Stimulated activated naive B cell treated with anti-CD40 and anti-IgM and Interleukin-4, amounts not matched to agents 10 μg/mL and 1 μg/mL and 100 μg/mL, for 72 hours (primary cell): ENCODE results near the gene GPRIN3.

Experiments used
- ATAC-seq, 2 donors: fragments of 150-1000 bp; cut with Tn5 transposase; replicated peaks; 2 replicates each; pipeline ENCODE4 v1.10.0; 2021; ENCODE audit warnings: moderate library complexity in 1 of 2
- DNase-seq: peaks from one replicate; pipeline ENCODE4 v3.0.0; 2021
- H3K27ac Mint-ChIP-seq: one replicate; pipeline ENCODE4 v1.8.0; 2022; ENCODE audit warnings: mild to moderate bottlenecking, mixed read lengths
- H3K27me3 Mint-ChIP-seq, 2 donors: one replicate each; pipeline ENCODE4 v1.8.0; 2022; ENCODE audit warnings: mixed read lengths in 2 of 2
- H3K36me3 Mint-ChIP-seq, 2 donors: one replicate each; pipeline ENCODE4 v1.8.0; 2022; ENCODE audit warnings: mixed read lengths in 2 of 2, mild to moderate bottlenecking in 1 of 2
- H3K4me1 Mint-ChIP-seq, 2 donors: one replicate each; pipeline ENCODE4 v1.8.0; 2022; ENCODE audit warnings: mixed read lengths in 2 of 2, mild to moderate bottlenecking in 1 of 2
- H3K4me3 Mint-ChIP-seq, 2 donors: one replicate each; pipeline ENCODE4 v1.8.0; 2022; ENCODE audit warnings: mild to moderate bottlenecking in 2 of 2, mixed read lengths in 2 of 2, moderate library complexity in 1 of 2
- H3K9me3 Mint-ChIP-seq, 2 donors: one replicate each; pipeline ENCODE4 v1.8.0; 2022; ENCODE audit warnings: mixed read lengths in 2 of 2, mild to moderate bottlenecking in 1 of 2

The GPRIN3 gene

DNA sequence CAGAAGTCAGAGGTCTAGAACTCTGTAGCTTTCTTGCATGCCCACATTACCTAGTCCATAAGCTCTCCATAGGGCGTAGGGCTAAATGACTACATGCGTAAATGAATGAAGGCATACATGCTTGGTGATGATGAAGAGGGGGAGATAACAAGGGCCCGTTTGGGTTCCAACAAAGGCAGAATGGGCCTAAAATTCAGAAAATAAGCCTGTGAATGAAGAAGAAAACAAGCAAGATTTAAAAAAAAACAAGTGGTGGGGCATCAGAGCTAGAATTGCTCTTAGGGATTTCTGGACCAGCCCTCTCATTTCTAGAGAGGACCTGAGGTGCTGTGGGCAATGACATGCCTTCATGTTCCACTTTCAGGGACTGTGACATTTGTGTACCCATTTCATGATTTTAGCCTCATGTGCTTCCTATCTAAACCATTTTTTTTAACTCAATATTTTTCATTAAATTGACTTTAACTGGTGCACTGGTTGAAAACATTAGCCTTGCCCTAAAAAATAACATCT is 12.1 kb downstream of the GPRIN3 start:
- no peak overlapping the region for H3K4me3 Mint-ChIP-seq
- H3K9me3 Mint-ChIP-seq, result peaks cover 1 to 3% of the 10 kb centered on the region in 2 donors
- ATAC-seq (peak in 1 of 2 donors; percentile 22), DNase-seq (no peak)
- peaks cover 29 to 51% of the 10 kb centered on the region in 2 donors for H3K4me1 Mint-ChIP-seq
- H3K36me3 Mint-ChIP-seq, result peaks cover 0 to 1% of the 10 kb centered on the region in 2 donors
- peaks cover 12 to 19% of the 10 kb centered on the region in 2 donors for H3K27me3 Mint-ChIP-seq
- no peak overlapping the region for H3K27ac Mint-ChIP-seq

DNA sequence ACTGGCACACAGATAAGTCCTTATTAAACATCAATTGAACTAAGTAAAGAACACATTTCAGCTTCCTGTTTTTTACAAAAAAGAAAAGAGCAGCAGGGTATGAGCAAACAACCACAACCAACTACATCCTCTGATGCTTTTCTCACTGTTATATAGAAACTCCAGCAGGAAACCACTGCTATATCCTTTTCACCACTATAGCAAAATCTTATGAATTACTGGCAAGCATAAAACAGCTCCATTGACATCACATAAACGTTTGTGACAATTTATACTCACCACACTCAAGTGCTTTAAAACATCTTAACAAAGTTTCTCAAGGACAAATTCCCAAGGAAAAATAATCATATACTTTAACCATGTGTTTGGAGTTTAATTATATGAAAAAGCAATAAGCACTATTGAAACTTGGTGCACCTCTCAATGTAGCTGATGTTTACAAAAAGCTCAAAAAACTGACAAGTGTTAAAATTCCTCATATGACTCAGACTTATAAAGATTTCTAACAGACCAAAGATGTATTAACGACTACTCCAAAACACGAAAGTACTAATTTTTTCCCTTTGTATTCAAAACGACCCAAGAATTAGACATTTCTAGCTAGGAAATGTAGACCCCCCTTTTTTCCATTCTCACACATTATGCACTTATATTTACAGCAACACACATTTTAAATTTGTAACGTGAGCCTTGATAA is 12.9 kb downstream of the GPRIN3 start:
- H3K4me1 Mint-ChIP-seq, result peaks cover 31 to 57% of the 10 kb centered on the region in 2 donors
- ATAC-seq (peak; percentile 81 to 86), DNase-seq (no peak)
- H3K27ac Mint-ChIP-seq, result no peak overlapping the region
- peaks cover 19 to 26% of the 10 kb centered on the region in 2 donors for H3K27me3 Mint-ChIP-seq
- peaks cover 0 to 1% of the 10 kb centered on the region in 2 donors for H3K36me3 Mint-ChIP-seq
- H3K9me3 Mint-ChIP-seq, result peaks cover 1 to 3% of the 10 kb centered on the region in 2 donors
- H3K4me3 Mint-ChIP-seq, result no peak overlapping the region

DNA sequence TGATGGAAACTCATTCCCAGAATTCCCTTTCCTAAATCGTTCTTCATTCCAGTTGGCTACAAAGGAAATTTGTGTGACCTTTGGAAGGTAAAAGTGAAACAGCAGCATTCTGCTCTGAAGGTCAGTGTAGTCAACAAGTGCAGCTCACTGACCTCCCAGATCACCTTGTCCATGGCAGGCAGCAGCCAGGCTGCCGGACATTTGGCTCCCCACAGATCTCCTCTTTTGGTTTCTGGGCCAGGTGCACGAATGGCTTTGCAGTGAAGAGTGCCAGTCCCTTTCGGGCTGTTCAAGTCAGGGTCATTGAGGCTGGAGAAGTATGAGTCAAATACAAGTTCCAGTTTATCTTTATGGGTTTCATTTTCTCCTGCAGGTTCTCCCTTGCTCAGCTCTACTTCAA is 14.3 kb downstream of the GPRIN3 start:
- Mint-ChIP-seq H3K36me3 (peaks cover 0 to 1% of the 10 kb centered on the region in 2 donors), H3K27ac (no peak overlapping the region), H3K4me3 (no peak overlapping the region), H3K9me3 (peaks cover 1 to 3% of the 10 kb centered on the region in 2 donors), H3K4me1 (peaks cover 32 to 57% of the 10 kb centered on the region in 2 donors), H3K27me3 (peaks cover 30 to 34% of the 10 kb centered on the region in 2 donors)
- no peak for ATAC-seq
- DNase-seq, result no peak

DNA sequence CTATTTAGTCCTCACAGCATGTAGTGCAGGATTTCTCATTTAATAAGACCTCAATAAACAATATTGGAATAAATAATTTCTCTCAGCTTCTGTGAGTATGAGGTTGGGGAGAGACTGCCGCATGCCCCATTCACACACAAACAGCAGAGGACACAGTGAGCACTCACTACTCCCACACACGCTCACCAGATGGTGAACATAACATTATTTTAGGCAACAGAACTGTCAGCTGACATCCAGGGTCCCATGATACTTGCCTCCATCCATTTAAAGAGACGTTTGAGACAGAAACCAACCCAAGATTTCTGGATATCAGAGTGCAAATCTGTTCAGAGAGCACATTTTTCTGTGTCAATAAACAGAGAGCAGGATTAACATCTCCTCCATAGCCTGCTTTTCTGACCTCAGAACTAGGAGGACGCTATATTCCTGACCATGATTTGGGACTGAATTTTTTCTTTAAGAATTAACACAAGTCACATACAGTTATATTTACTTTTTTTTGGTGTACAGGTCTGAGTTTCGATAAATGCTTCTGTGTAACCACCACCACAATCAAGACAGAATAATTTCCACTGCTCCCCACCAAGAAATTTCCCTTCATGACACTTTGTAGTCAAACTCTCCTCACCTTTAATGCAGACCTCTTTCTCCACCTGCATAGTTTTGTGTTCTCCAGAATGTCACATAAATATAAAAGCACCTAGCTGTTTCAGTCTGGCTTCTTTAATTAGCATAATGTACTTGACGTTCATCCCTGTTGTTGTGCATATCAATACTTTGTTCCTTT is 16.7 kb downstream of the GPRIN3 start:
- Mint-ChIP-seq H3K36me3 (peaks cover 0 to 1% of the 10 kb centered on the region in 2 donors), H3K27me3 (peaks cover 29 to 36% of the 10 kb centered on the region in 2 donors), H3K4me3 (no peak overlapping the region), H3K9me3 (peaks cover 1 to 3% of the 10 kb centered on the region in 2 donors), H3K27ac (no peak overlapping the region), H3K4me1 (peaks cover 24 to 50% of the 10 kb centered on the region in 2 donors)
- DNase-seq, result no peak
- peak in 1 of 2 donors; percentile 28 for ATAC-seq

DNA sequence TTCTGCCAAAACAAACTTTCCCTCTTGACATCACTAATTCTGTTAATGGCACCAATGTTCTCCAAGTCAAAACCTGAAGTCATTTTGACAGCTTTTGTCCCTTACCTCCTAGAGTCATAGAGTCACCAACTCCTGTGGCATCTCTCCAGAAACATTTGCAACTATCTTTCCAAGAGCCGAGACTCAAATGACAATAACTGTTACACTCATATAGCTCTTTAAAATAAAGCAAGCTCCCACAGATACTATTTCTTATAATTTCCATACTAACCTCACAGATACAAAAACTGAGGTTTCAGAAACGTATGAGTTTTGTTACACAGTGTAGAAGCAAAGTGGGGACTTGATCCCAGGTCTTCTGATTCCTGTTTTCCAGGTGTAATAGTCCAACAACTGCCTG is 18.3 kb downstream of the GPRIN3 start:
- DNase-seq (no peak), ATAC-seq (no peak)
- Mint-ChIP-seq H3K4me3 (no peak overlapping the region), H3K27ac (no peak overlapping the region), H3K36me3 (peaks cover 0 to 1% of the 10 kb centered on the region in 2 donors), H3K27me3 (peaks cover 29 to 36% of the 10 kb centered on the region in 2 donors), H3K4me1 (peaks cover 20 to 50% of the 10 kb centered on the region in 2 donors), H3K9me3 (peaks cover 1 to 3% of the 10 kb centered on the region in 2 donors)

DNA sequence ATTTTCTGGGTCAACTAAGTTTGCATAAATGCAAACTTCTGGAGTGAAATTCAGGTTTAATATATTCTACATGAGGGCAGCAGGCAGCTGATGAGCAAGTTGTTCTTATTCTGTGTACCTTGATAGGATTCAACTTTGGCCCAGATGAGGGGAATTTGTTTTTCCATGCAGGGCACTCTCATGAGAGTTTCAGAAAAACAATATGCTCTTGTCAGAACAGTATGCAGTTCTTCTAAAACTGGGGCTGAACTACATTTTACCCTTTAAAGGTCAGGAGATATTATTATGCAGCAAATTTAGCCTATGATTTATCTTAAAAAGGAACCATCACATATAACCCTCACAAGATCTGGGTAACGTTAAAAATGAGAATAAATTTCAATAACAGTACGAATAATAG is 19.2 kb downstream of the GPRIN3 start:
- Mint-ChIP-seq H3K27me3 (peaks cover 26 to 36% of the 10 kb centered on the region in 2 donors), H3K4me1 (peaks cover 24 to 53% of the 10 kb centered on the region in 2 donors), H3K36me3 (peaks cover 0 to 3% of the 10 kb centered on the region in 2 donors), H3K4me3 (no peak overlapping the region), H3K9me3 (peaks cover 1 to 3% of the 10 kb centered on the region in 2 donors), H3K27ac (no peak overlapping the region)
- ATAC-seq, result peak; percentile 48 to 55
- no peak for DNase-seq

DNA sequence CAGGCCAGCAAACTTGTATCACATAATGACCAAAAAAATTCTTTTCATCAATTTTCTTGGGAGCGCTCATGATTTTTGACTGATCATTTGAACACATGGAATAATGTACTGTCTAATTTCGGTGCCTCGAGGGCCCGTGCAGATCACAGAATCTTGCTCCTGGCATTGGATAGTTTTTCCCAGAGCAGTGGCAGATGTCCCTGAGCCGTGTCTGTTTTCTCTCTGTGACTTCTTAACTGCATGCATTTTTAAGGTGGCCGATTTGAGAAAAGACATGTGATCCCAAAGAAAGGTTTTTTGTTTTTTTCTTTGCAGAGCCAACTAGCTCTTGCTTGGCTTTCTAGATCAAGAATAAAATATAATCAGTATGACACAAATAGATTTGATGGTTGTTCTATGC is 19.7 kb downstream of the GPRIN3 start:
- Mint-ChIP-seq H3K27me3 (peaks cover 24 to 36% of the 10 kb centered on the region in 2 donors), H3K4me1 (peaks cover 24 to 50% of the 10 kb centered on the region in 2 donors), H3K36me3 (peaks cover 0 to 3% of the 10 kb centered on the region in 2 donors), H3K27ac (no peak overlapping the region), H3K4me3 (no peak overlapping the region), H3K9me3 (peaks cover 1 to 3% of the 10 kb centered on the region in 2 donors)
- no peak for DNase-seq
- ATAC-seq, result no peak

DNA sequence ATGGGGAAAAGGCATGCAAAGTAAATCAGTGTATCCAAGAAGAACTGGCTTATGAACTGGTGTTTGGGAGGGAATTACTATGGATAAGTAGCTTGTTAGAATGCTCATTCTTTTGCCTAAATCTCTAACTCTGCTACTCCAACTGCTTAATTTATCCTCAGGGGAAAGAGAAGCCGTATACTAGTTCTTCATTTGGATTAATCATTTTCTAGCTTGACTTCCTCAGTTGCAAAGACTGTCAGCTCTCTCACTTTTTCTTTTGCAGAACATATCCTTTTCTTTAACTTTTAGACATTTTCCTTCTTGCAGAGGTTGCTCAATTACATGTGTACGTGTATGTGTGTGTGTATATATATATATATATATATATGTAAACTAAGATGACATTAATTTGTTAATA is 21.9 kb downstream of the GPRIN3 start:
- DNase-seq (no peak), ATAC-seq (peak; percentile 44 to 51)
- Mint-ChIP-seq H3K27ac (no peak overlapping the region), H3K4me3 (peak overlapping the region in 1 of 2 donors; percentile 55), H3K4me1 (peaks cover 21 to 45% of the 10 kb centered on the region in 2 donors), H3K9me3 (no peaks in the 10 kb centered on the region), H3K36me3 (peaks cover 0 to 2% of the 10 kb centered on the region in 2 donors), H3K27me3 (peaks cover 18 to 30% of the 10 kb centered on the region in 2 donors)

DNA sequence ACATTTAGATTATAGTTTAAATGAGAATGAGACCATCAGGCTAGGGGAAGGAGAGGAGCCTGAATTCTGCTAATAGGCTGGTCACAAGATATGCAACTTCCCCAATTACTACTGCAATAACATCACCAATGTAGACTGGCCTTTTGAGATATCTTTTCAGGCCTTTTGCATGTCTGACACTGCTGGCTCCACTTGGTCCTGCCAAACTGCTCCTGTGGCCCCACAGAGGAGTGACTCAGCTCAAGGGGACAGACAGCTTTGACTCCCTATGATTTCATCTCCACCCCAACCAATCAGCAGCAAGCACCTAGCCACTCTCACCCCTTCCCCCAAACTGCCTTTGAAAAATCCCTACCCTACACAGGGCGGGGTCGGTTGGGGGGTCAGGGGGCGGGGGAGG is 22.8 kb downstream of the GPRIN3 start:
- DNase-seq, result no peak
- peaks cover 8 to 23% of the 10 kb centered on the region in 2 donors for H3K27me3 Mint-ChIP-seq
- no peak overlapping the region for H3K27ac Mint-ChIP-seq
- H3K4me1 Mint-ChIP-seq, result peaks cover 19 to 40% of the 10 kb centered on the region in 2 donors
- H3K36me3 Mint-ChIP-seq, result peaks cover 0 to 2% of the 10 kb centered on the region in 2 donors
- H3K9me3 Mint-ChIP-seq, result no peaks in the 10 kb centered on the region
- peak overlapping the region in 1 of 2 donors; percentile 47 for H3K4me3 Mint-ChIP-seq
- peak; percentile 72 to 74 for ATAC-seq

DNA sequence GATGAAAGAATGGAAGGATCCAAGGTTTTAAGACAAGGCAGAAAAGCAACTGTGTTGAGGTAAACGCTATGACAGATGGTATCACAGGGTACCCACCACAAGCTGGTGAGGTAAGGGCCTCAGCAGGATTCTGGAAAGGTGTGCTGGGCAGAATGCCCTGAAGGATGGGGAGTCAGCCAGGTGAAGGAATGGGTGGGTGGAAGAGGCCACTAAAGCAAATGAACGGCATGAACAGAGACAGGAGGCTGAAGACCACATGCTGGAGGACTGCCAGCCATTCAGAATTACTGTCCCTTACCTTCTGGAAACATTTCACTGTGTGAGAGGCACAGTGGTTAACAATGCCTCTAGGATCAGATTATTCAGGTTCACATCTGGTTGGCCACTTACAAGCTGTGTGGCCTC is 23.6 kb downstream of the GPRIN3 start:
- no peak overlapping the region for H3K27ac Mint-ChIP-seq
- no peaks in the 10 kb centered on the region for H3K9me3 Mint-ChIP-seq
- no peak overlapping the region for H3K4me3 Mint-ChIP-seq

DNA sequence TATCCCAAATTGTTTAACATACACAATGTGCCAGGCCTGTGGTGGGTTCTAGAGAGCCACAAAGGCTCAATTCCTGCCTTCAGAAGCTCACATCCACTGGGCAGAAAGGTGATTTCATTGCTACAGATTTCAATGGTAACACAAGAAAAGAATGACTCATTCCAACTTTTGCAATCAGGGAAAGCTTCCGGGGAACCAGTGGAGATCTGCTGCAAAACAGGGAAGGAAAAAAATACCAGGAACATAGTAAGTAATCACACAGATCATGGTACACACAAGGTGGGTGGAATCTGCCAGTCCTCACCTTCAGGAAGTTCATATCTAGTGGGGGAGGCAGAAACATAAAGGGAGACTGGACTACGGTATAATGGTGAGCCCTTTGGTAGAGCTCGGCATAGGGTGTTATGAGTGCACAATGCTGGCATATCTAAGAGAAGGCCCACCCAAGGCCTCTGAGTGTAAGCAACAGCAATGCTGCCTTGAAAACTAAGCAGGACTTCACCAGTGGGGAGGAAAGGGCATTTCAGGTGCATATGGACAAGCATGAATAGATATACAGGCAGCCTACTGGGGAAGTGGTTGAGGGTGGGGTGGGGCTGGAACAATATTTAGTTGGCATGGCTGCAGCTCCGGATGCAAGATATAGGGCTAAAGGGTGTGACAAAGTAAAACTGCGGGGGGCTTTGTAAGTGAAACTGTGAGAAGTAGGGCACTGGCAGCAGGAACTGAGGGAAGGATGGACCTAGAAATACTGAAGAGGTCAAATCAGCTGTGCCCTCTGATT is 24.2 kb downstream of the GPRIN3 start:
- no peaks in the 10 kb centered on the region for H3K9me3 Mint-ChIP-seq
- H3K27ac Mint-ChIP-seq, result no peak overlapping the region
- H3K4me1 Mint-ChIP-seq, result peaks cover 14 to 28% of the 10 kb centered on the region in 2 donors
- no peak for ATAC-seq
- no peak overlapping the region for H3K4me3 Mint-ChIP-seq
- H3K36me3 Mint-ChIP-seq, result peaks cover 0 to 2% of the 10 kb centered on the region in 2 donors
- DNase-seq, result no peak
- peaks cover 0 to 11% of the 10 kb centered on the region in 2 donors for H3K27me3 Mint-ChIP-seq

More for the DNA sequence above, 23.6 kb downstream of the GPRIN3 start:
- no peak for DNase-seq
- H3K36me3 Mint-ChIP-seq, result peaks cover 0 to 2% of the 10 kb centered on the region in 2 donors
- peaks cover 3 to 15% of the 10 kb centered on the region in 2 donors for H3K27me3 Mint-ChIP-seq
- no peak for ATAC-seq
- peaks cover 15 to 34% of the 10 kb centered on the region in 2 donors for H3K4me1 Mint-ChIP-seq

DNA sequence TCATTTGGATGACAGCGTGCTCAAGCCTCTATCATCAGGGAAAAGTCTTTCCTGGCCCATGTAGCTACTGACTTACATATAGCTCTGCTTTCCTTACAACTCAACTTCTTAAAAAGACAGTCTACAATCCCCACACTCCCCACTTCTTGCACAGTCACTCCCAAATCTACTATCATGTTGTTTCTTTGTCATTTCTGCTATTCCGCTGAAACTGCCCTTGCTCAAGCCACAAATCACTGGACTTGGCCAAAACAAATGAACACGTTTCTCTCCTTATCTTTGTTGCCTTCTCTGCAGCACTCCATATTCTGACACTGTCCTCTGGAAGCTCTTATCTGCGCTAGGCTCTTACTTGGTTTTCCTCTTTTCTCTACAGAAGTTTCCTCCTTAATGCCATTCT is 28.2 kb downstream of the GPRIN3 start:
- peaks cover 7 to 9% of the 10 kb centered on the region in 2 donors for H3K4me1 Mint-ChIP-seq

DNA sequence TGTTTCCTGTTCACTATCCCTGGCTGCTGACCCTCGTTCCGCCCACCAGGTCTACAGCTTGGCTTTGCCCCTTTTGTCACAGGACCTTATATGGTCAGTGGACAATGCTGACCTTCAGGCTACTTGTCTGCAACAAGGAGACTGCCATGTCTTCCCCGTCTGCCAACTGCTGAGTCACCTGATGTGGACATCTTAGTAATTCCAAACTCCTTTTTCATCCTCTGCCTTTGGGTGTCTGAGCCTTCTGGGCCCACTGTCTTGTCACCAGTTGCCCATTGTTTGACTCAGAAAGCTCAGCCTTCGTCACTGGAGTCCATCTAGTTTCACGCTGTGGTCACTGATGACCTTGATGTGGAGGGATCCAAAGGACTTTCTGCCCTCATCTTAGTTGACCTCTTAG is 30.2 kb downstream of the GPRIN3 start:
- no peaks in the 10 kb centered on the region for H3K27me3 Mint-ChIP-seq
- DNase-seq (no peak), ATAC-seq (no peak)
- no peaks in the 10 kb centered on the region for H3K4me1 Mint-ChIP-seq
- H3K9me3 Mint-ChIP-seq, result peaks cover 0 to 3% of the 10 kb centered on the region in 2 donors
- H3K36me3 Mint-ChIP-seq, result peaks cover 0 to 3% of the 10 kb centered on the region in 2 donors
- no peak overlapping the region for H3K4me3 Mint-ChIP-seq
- no peak overlapping the region for H3K27ac Mint-ChIP-seq

More for the DNA sequence above, 28.2 kb downstream of the GPRIN3 start:
- DNase-seq, result no peak
- Mint-ChIP-seq H3K27ac (no peak overlapping the region), H3K36me3 (peaks cover 0 to 5% of the 10 kb centered on the region in 2 donors), H3K4me3 (no peak overlapping the region), H3K27me3 (no peaks in the 10 kb centered on the region), H3K9me3 (peaks cover 0 to 3% of the 10 kb centered on the region in 2 donors)
- ATAC-seq, result no peak
